ENCODE results near the gene CLPSL1.

DNA sequence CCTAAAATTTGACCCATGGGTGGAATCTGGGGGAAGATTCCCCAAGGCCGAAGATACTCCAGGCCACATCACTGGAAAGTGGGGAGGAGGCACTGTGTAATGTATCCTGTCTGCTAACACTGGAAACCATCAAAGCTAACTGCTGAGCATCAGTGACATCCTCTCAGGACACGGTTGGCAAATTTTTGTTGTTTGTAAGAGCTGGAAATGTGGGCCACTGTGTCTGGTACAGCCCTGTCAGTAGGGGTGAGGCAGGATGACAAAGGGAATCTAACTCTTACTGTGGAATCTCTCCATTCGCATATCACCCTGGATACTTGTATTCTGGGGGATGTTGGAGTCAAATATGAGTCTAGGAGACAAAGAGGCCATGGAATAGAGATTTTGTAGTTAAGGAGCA lies 21.4 kb upstream of the CLPSL1 start:
- TF ChIP-seq EGR1 (IDR thresholded peaks at IDR 0.05; ENCODE audit: borderline replicate concordance, low read depth, low read length), result no peak
- TF ChIP-seq KDM1A (IDR thresholded peaks at IDR 0.05; ENCODE audit: borderline replicate concordance, low read length), result no peak
- no peak for TF ChIP-seq ZNF274 (IDR thresholded peaks at IDR 0.05; ENCODE audit: borderline replicate concordance, extremely low read depth, low read length)
- no peak for TF ChIP-seq HDAC6 (IDR thresholded peaks at IDR 0.05; ENCODE audit: low read depth, low read length)
- TF ChIP-seq POLR2AphosphoS5 (IDR thresholded peaks at IDR 0.05; ENCODE audit: low read depth, low read length), result no peak
- TF ChIP-seq, protein P1, sequence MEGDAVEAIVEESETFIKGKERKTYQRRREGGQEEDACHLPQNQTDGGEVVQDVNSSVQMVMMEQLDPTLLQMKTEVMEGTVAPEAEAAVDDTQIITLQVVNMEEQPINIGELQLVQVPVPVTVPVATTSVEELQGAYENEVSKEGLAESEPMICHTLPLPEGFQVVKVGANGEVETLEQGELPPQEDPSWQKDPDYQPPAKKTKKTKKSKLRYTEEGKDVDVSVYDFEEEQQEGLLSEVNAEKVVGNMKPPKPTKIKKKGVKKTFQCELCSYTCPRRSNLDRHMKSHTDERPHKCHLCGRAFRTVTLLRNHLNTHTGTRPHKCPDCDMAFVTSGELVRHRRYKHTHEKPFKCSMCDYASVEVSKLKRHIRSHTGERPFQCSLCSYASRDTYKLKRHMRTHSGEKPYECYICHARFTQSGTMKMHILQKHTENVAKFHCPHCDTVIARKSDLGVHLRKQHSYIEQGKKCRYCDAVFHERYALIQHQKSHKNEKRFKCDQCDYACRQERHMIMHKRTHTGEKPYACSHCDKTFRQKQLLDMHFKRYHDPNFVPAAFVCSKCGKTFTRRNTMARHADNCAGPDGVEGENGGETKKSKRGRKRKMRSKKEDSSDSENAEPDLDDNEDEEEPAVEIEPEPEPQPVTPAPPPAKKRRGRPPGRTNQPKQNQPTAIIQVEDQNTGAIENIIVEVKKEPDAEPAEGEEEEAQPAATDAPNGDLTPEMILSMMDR (IDR thresholded peaks at IDR 0.05; ENCODE audit: control extremely low read depth in 1 of 3, insufficient read depth in 1 of 3, low read depth in 1 of 3, low read length in 3 of 3), result no peak
- no peak for TF ChIP-seq RAD21 (IDR thresholded peaks at IDR 0.05 in 1 of 2, conservative IDR thresholded peaks at IDR 0.05 in 1 of 2; ENCODE audit: low read depth in 2 of 2, low read length in 2 of 2)
- TF ChIP-seq SIN3A (conservative IDR thresholded peaks at IDR 0.05 in 1 of 2, IDR thresholded peaks at IDR 0.05 in 1 of 2; ENCODE audit: low read depth in 1 of 2, low read length in 2 of 2), result no peak
- no peak for TF ChIP-seq RXRA (IDR thresholded peaks at IDR 0.05; ENCODE audit: insufficient read depth, low read depth, low read length)
- TF ChIP-seq YY1 (IDR thresholded peaks at IDR 0.05; ENCODE audit: low read depth, low read length), result no peak
- no peak for TF ChIP-seq NANOG (IDR thresholded peaks at IDR 0.05; ENCODE audit: insufficient read depth, low read depth, low read length, poor library complexity, severe bottlenecking)
- TF ChIP-seq EZH2 (IDR thresholded peaks at IDR 0.05; ENCODE audit: low read depth, low read length, severe bottlenecking), result no peak
